ENCODE data around the gene GNL2.

DNA sequence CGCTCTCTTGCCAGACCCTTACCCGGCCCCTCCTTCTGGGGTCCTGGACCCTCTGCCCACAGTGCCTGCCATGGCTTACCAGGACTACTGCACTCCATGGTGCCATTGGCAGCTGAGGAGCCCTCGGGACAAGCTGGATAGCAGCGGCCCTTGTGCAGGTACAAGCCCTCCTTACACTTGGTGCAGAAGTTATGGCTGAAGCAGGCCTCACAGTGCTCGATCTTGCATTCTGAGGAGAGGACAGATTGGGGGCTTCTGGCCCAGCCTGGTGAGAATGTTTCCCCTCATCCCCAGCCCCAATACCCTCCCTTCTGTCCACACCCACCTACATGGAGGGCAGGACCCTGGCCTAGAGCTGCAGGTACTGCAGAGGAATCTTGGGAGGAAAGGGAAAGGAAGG, 18.4 kb upstream of the GNL2 start:
- TF ChIP-seq, protein P1, sequence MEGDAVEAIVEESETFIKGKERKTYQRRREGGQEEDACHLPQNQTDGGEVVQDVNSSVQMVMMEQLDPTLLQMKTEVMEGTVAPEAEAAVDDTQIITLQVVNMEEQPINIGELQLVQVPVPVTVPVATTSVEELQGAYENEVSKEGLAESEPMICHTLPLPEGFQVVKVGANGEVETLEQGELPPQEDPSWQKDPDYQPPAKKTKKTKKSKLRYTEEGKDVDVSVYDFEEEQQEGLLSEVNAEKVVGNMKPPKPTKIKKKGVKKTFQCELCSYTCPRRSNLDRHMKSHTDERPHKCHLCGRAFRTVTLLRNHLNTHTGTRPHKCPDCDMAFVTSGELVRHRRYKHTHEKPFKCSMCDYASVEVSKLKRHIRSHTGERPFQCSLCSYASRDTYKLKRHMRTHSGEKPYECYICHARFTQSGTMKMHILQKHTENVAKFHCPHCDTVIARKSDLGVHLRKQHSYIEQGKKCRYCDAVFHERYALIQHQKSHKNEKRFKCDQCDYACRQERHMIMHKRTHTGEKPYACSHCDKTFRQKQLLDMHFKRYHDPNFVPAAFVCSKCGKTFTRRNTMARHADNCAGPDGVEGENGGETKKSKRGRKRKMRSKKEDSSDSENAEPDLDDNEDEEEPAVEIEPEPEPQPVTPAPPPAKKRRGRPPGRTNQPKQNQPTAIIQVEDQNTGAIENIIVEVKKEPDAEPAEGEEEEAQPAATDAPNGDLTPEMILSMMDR (conservative IDR thresholded peaks at IDR 0.05): no peak
- no peak for TF ChIP-seq EZH2 (IDR thresholded peaks at IDR 0.05; ENCODE audit: low read depth)

Data from PC-9 (cell line).